Prostate gland (tissue), 2 donors: Measurements from ENCODE around the gene LRPPRC.

Source experiments
- CTCF ChIP-seq, 4 experiments: fragments of 200-600 bp in 2 of 4; fragments of 450-650 bp in 2 of 4; sonication (generic) in 2 of 4; IDR thresholded peaks; 1 replicate in 3 of 4; 2 replicates in 1 of 4; pipeline ENCODE4 v1.5.1; 2016 to 2019; ENCODE audit warnings: antibody characterized with exemption in 4 of 4, mild to moderate bottlenecking in 2 of 4, moderate library complexity in 2 of 4
- POLR2A ChIP-seq: fragments of 450-650 bp; IDR thresholded peaks from one replicate; pipeline ENCODE4 v1.6.1; 2016; ENCODE audit warnings: antibody characterized with exemption, mild to moderate bottlenecking
- POLR2AphosphoS5 ChIP-seq: sonication (generic); formaldehyde crosslinking; IDR thresholded peaks from one replicate; pipeline ENCODE4 v1.6.1; 2017; ENCODE audit warnings: antibody characterized with exemption

- TF ChIP-seq CTCF (IDR thresholded peaks at IDR 0.05), result no peak
- TF ChIP-seq POLR2A, result no peak
- no peak for TF ChIP-seq POLR2AphosphoS5
These were observed 96.9 kb downstream of the LRPPRC start for GRCh38 chr2:43898838-43899346.
